Smooth muscle cell (in vitro differentiated cells): Measurements from ENCODE around the gene LRP5. TPM values are rescaled to one million over a fixed set of nuclear protein-coding genes. Genes with fewer than 3 reads are reported as not detected.

Experiments used
- DNase-seq: peaks from one replicate; lab custom pipeline; 2025; ENCODE audit not compliant: unreplicated experiment; lab: John Stamatoyannopoulos, UW
- H2AFZ ChIP-seq: fragments of 200-600 bp; sonication (generic); 2 replicates; pipeline ENCODE4 v1.6.0; 2016; ENCODE audit warnings: antibody characterized with exemption, low read depth, mild to moderate bottlenecking
- H3F3A ChIP-seq: fragments of 200-600 bp; sonication (generic); 2 replicates; pipeline ENCODE4 v1.6.0; 2017; ENCODE audit warnings: antibody characterized with exemption, low read depth
- H3K27ac ChIP-seq: fragments of 200-600 bp; sonication (generic); 2 replicates; pipeline ENCODE4 v1.5.1; 2016; ENCODE audit warnings: low read depth, mild to moderate bottlenecking
- H3K27me3 ChIP-seq: fragments of 200-600 bp; sonication (generic); 2 replicates; pipeline ENCODE4 v1.6.1; 2016; ENCODE audit warnings: low read depth, mild to moderate bottlenecking
- H3K36me3 ChIP-seq: fragments of 200-600 bp; sonication (generic); 2 replicates; pipeline ENCODE4 v1.5.1; 2016; ENCODE audit warnings: low read depth
- H3K4me1 ChIP-seq: fragments of 200-600 bp; sonication (generic); 2 replicates; pipeline ENCODE4 v1.5.1; 2016; ENCODE audit warnings: low read depth
- H3K4me2 ChIP-seq: fragments of 200-600 bp; sonication (generic); 2 replicates; pipeline ENCODE4 v1.6.0; 2016; ENCODE audit warnings: mild to moderate bottlenecking
- H3K4me3 ChIP-seq: fragments of 200-600 bp; sonication (generic); 2 replicates; pipeline ENCODE4 v1.5.1; 2016; ENCODE audit warnings: mild to moderate bottlenecking
- H3K79me2 ChIP-seq: fragments of 200-600 bp; sonication (generic); 2 replicates; pipeline ENCODE4 v1.6.0; 2016; ENCODE audit warnings: low read depth, mild to moderate bottlenecking
- H3K9ac ChIP-seq: fragments of 200-600 bp; sonication (generic); 2 replicates; pipeline ENCODE4 v1.6.0; 2016; ENCODE audit warnings: low read depth
- H3K9me3 ChIP-seq: fragments of 200-600 bp; sonication (generic); replicated peaks from 2 replicates; pipeline ENCODE4 v1.5.1; 2016; ENCODE audit warnings: low read depth
- H4K20me1 ChIP-seq: fragments of 200-600 bp; sonication (generic); 2 replicates; pipeline ENCODE4 v1.6.0; 2016; ENCODE audit warnings: low read depth
- CTCF ChIP-seq: fragments of 200-600 bp; sonication (generic); IDR thresholded peaks from 2 replicates; pipeline ENCODE4 v1.5.1; 2017; ENCODE audit warnings: borderline replicate concordance, mild to moderate bottlenecking, antibody characterized with exemption; ENCODE audit not compliant: insufficient read depth, poor library complexity, severe bottlenecking
- WGBS: methylation state at CpG from one replicate; pipeline ENCODE4 v1.1.7; 2016; ENCODE audit warnings: low lambda C conversion rate; 5-methylcytosine and 5-hydroxymethylcytosine counted together
- polyA plus RNA-seq: library from polyadenylated mRNA; unstranded; fragments of >200 nt; fragmentation: Nextera tagmentation; extraction: Ambion mirVana; gene quantifications from 2 replicates; pipeline ENCODE4 v1.2.1, GENCODE V29; 2016
- total RNA-seq: library from RNA; depleted of rRNA; stranded (reverse); fragments of >200 nt; gene quantifications from 2 replicates; pipeline ENCODE4 v1.2.3, GENCODE V29; 2014

LRP5 gene
- total and polyA plus RNA-seq, 2 experiments from 2014 or later, result 16.1 to 26.6 TPM

GRCh38 chr11:68363776-68364175, 51.4 kb downstream of the LRP5 start:
- H2AFZ ChIP-seq, result no peak overlapping the region
- 96% methylated on average over 18 of the region's 20 CpGs for WGBS
- H3K36me3 ChIP-seq, result no peaks in the 10 kb centered on the region
- no peak for DNase-seq
- H3K9me3 ChIP-seq, result no peaks in the 10 kb centered on the region
- no peaks in the 10 kb centered on the region for H3K79me2 ChIP-seq
- no peak overlapping the region for H3K27ac ChIP-seq
- no peaks in the 10 kb centered on the region for H3K4me1 ChIP-seq
- no peak overlapping the region for H3K9ac ChIP-seq
- no peak overlapping the region for H3K4me2 ChIP-seq
- TF ChIP-seq CTCF, result no peak
- H4K20me1 ChIP-seq, result no peaks in the 10 kb centered on the region
- H3K4me3 ChIP-seq, result no peak overlapping the region
- no peaks in the 10 kb centered on the region for H3F3A ChIP-seq
- H3K27me3 ChIP-seq, result no peaks in the 10 kb centered on the region

- H3F3A ChIP-seq, result peaks cover 8% of the 10 kb centered on the region
Measured at GRCh38 chr11:68364581-68364980, 52.2 kb downstream of the LRP5 start.

GRCh38 chr11:68365943-68366435, 53.6 kb downstream of the LRP5 start:
- Histone ChIP-seq H3K4me2 (no peak overlapping the region), H3K9ac (no peak overlapping the region), H3K27ac (no peak overlapping the region), H3F3A (peaks cover 20% of the 10 kb centered on the region), H4K20me1 (no peaks in the 10 kb centered on the region), H3K4me3 (no peak overlapping the region), H3K9me3 (no peaks in the 10 kb centered on the region), H3K79me2 (no peaks in the 10 kb centered on the region), H3K36me3 (no peaks in the 10 kb centered on the region), H3K4me1 (peaks cover 9% of the 10 kb centered on the region), H2AFZ (no peak overlapping the region), H3K27me3 (no peaks in the 10 kb centered on the region)
- no peak for DNase-seq
- TF ChIP-seq CTCF, result no peak
- WGBS, result 96% methylated on average over 19 of the region's 19 CpGs

More at GRCh38 chr11:68364581-68364980, 52.2 kb downstream of the LRP5 start:
- Histone ChIP-seq H3K79me2 (no peaks in the 10 kb centered on the region), H2AFZ (no peak overlapping the region), H3K36me3 (no peaks in the 10 kb centered on the region), H3K9me3 (no peaks in the 10 kb centered on the region), H4K20me1 (no peaks in the 10 kb centered on the region), H3K4me1 (no peaks in the 10 kb centered on the region), H3K4me3 (no peak overlapping the region), H3K27me3 (no peaks in the 10 kb centered on the region), H3K9ac (no peak overlapping the region), H3K27ac (no peak overlapping the region), H3K4me2 (no peak overlapping the region)
- no peak for DNase-seq
- WGBS, result 95% methylated on average over 6 of the region's 6 CpGs
- no peak for TF ChIP-seq CTCF

- WGBS, result 96% methylated on average over 6 of the region's 6 CpGs
Measured at GRCh38 chr11:68367252-68367651, 54.9 kb downstream of the LRP5 start.

More at GRCh38 chr11:68367252-68367651, 54.9 kb downstream of the LRP5 start:
- Histone ChIP-seq H4K20me1 (no peaks in the 10 kb centered on the region), H3K4me3 (no peak overlapping the region), H3K79me2 (no peaks in the 10 kb centered on the region), H3K27me3 (no peaks in the 10 kb centered on the region), H3K9me3 (no peaks in the 10 kb centered on the region), H3K4me2 (no peak overlapping the region), H3K36me3 (no peaks in the 10 kb centered on the region), H2AFZ (no peak overlapping the region), H3K27ac (no peak overlapping the region), H3K9ac (no peak overlapping the region), H3K4me1 (peaks cover 9% of the 10 kb centered on the region), H3F3A (peaks cover 26% of the 10 kb centered on the region)
- no peak for TF ChIP-seq CTCF
- no peak for DNase-seq
